Inflammatory macrophage (primary cell): Measurements from ENCODE around the gene ARHGAP8.
"Not testable (repeated sequence)": the region's sequence is repeated elsewhere in the genome, so short reads cannot be mapped to it uniquely, and the experiment has no call there.

Source experiments
- DNase-seq, 2 donors: peaks; one replicate each; pipeline ENCODE4 v3.0.0-alpha.2; 2020 to 2022

ARHGAP8 gene

GRCh38 chr22:44726439-44726838, 25.9 kb upstream of the ARHGAP8 start:
- DNase-seq, result no peak

DNA sequence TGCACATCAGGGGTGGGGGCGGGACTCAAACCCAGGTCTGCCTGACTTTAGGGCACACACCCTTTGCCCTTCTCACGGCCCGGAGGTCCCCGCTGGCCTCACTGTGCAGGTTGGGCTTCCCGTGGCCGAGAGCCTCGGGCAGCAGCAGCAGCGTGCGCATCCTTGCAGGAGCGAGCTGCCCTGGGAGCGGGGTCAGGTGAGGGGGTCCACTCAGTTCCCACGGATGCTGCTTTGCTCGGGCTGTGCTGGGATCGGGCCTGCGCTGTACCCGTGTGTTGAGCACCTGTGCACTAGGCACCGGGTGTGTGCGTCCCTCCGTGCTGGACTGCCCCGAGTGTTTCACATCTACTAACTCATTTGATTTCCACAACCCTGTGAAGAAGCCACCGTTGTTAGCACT, 25.2 kb upstream of the ARHGAP8 start:
- no peak for DNase-seq

- DNase-seq, result no peak
Observed at GRCh38 chr22:44727709-44728108, 24.7 kb upstream of the ARHGAP8 start.

DNA sequence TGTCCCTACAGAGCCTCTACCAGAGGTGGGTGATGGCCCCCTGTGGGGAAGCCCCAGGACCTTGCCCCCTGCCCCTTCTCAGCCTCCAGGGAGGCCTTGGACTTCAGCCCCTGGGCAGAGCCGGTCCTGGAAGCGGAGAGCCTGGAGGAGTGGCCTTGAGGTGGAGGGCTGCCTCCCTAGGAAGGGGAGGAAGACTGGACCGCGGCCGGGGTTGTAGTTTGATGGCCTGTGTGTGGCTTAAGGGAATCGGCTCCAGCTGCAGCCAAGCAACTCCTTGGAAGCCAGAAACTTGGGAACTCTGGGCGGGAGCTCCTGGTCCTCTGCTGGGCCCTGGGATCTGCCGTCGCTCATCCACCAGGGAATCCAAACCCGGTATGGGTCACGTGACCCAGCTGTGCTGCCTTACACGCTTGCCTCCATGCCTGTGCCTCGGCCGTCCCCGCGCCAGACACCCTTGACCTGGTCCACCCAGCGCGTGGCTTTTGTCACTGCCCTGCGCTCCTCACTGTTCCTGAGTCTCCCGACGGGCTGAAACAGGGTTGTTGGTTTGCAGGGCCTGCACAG, 23.5 kb upstream of the ARHGAP8 start:
- no peak for DNase-seq

- peak; percentile 67 to 78 for DNase-seq
Observed at GRCh38 chr22:44729391-44730021, 22.9 kb upstream of the ARHGAP8 start.

DNA sequence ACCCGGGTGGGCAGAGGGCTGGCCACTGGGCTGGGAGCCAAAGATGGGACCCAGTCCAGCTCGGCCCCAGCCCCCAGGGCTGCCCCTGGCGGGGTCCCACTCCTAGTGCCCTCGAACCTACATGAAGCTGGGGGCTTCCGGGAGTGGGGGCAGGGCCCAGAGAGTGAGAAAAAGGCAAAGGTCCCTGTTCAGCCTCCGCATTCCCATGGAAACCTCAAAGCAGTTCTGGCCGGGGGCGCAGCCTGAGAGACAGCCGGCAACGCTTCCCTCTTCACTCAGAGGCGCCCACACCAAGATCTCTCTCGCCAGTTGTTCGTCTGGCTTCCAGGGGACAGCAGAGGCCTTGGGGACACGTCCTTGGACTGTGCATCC, 22.4 kb upstream of the ARHGAP8 start:
- peak; percentile 12 to 30 for DNase-seq

DNA sequence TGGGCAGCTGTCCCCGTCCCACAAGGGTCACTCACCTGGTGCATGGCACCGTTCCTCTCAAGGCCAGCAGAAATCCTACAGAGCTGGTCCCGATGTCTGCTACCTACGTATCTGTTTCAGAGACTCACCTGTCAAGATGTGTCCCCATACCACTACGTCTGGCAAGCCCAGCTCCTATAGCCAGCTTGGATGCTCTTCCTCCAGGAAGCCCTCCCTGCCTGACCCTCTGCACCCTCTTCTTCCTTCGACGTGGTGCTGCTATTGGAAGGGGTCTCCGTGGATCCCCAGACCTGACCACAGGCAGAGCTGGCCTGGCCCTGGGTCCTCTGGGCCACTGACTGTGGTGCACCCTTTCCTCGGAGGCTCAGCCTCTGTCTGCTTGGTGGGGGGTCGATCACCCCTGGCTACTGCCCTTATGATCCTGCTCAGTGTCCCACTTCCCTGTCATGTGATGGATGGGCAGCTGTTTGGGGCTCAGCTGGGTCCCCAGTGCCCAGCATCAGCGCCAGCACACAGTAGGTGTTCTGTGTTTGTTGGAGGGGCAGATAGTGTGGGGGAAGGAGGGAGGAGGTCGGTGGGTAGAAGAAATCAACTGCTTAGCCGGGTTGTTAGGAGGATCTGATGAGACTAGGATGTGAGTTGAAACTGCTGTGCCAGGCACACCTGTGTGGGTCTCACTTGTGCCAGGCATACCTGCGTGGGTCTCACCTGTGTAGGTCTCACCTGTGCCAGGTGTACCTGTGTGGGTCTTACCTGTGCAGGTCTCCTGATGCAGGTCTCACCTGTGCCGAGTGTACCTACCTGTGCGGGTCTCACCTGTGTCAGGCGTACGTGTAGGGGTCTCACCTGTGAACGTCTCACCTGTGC, 21.7 kb upstream of the ARHGAP8 start:
- peak; percentile 12 to 13 for DNase-seq

DNA sequence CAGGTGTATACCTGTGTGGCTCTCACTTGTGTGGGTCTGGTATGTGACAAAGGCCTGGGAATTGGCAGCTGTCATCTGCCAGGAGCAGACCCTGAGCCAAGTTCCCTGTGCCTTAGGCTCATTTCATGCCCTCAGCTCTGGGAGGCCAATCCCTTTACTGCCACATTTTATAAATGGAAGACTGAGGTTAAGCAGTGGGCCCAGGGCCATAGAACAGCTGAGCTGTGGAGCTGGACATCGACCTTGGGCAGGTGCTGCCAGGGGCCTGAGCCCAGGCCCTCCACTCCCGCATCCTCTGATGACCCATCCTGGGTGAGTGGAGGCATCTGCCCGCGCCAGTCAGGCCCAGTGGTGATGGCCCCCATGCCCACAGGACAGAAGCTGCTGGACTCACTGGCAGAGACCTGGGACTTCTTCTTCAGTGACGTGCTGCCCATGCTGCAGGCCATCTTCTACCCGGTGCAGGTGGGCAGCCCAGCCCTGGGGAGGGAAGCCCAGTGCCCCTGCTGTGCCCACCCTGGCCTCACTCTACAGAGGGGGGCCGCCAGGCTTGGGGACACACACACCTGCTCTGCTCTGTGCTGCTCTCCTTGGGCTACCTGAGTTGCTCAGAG, 20.9 kb upstream of the ARHGAP8 start:
- no peak for DNase-seq

DNA sequence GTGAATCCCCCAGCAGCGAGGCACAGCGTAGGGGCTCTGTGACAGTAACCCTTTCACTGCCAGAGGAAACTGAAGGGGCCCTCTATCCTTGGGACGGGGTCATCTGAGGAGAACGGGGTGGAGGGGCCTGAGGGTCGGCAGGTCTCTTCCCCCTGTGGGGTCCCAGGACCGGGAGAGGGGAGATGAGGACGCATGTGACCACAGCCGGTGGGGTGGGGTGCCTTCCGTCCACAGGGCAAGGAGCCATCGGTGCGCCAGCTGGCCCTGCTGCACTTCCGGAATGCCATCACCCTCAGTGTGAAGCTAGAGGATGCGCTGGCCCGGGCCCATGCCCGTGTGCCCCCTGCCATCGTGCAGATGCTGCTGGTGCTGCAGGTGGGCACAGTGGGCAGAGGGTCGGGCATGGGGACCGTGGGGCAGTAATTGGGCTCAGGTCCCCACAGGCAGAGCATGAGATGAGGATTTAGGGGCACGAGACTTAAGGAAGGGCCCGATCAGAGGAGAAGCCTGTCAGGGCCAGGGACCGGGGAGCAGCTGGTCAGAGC, 20.3 kb upstream of the ARHGAP8 start:
- no peak for DNase-seq

GRCh38 chr22:44732661-44733060, 19.7 kb upstream of the ARHGAP8 start:
- DNase-seq, result no peak

DNA sequence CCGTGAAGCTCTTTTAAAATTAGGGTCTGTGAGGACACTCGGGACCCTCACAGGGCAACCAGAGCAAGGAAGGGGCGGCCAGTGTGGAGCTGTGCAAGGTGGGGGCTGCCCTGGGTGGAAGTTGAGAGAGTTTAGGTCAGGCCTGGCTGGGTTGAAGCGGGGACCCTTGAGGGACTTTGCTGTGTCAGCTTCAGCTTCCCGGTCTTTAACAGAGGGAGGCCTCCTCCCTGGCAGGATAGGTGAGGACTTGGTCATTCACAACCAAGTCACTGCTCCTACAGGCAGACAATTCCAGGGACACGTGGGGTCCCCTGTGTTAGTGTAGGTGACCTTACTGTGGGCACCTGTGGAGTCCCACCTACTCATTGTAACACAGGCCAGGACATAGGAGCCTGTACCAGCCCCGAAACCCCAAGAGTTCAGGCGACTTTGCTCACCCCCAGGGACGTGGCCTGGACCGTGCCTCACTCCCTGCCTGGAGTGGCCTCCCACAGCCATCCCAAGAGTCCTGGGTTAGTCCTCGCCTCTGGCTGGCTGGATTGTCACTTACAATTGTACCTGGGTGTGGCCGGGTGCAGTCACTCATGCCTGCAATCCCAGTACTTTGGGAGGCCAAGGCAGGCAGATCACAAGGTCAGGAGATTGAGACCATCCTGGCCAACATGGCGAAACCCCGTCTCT, 18.8 kb upstream of the ARHGAP8 start:
- DNase-seq, result no peak

DNA sequence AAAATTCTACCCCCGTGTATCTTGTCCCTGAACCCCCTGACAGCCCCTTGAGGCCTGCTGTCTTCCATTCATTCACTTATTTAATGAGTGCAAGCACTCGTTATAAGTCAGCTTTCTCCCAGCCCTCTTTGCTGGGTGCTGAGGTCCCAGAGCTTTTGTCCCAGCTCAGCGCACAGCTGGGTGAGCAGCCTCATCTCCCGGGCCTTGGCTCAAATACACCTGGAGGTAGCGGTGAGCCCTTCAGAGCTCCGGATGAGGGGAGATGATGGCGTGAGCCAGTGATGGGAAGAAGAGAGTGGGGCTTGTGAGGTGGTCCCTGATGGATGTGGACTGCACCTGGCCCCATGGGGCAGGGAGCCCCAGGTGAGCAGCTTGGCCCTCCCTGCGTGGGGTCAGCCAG, 18.1 kb upstream of the ARHGAP8 start:
- DNase-seq, result no peak

DNA sequence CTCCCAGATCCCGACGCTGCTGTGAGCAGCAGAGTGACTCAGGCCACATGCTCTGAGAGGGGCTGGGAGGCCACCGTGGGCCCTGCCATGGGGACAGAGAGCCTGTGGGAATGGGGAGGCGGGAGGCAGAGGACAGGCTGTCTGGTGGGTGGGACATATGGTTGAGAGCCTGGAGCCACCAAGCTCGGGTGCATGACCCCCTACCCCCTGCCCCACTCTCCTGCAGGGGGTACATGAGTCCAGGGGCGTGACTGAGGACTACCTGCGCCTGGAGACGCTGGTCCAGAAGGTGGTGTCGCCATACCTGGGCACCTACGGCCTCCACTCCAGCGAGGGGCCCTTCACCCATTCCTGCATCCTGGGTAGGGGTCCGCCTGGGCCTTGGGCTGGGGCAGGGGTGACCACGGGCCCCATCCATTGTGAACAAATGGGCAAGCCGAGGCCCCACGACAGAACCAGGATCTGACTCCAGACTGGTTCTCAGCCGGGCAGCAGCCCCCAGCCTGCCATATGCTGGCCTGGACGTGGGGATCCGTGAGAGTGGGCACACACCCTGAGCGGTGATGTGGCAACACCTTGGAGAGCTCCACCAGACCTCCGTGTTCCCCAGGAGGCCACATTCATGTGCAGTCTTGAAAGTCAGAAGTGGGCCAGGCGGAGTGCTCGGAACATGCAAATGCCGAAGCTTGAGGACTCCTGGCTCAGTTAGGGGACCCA, 17.4 kb upstream of the ARHGAP8 start:
- DNase-seq, result no peak

DNA sequence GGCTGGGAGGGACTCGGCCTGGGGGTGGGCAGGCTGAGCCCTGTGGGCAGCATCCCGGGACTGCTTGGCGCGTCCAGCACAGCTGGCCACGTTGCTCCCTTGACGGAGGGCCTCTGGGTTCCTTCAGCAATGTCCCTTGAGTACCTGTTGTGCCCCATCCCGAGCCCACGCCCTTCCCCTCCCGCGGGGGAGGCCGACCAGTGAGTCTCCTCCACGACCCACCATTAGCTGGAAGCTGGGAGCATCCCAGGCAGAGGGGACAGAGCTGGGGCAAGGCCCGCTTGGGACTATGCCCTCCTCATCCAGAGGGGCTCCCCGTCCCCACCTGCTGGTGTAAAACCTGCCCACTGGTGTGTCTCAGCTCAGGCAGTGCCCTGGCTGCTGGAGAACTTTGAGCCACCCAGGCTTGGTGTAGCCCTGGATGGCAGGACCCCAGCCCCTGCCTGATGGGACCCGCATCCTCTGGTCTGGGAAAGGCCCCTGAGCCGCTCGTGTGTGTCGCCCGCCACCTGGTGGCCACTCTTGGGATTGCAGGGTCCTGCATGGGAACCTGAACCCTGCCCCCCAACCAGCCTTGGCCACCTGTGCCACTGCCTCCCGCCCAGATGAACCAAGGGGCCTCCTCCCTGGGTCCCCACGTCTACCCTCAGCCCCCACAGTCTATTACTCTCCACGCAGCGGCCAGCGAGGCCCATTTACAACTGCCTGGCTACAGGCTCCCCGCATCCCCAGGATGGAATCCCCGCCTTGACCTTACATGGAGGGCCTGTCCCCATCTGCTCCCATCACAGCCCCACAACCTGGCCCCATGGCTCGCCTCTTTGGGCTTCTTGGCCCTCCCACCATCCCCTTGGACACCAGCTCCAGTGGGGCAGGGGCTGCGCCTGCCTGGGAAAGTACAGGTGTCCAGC, 16.6 kb upstream of the ARHGAP8 start:
- DNase-seq, result peak; percentile 39 to 58

GRCh38 chr22:44736581-44737405, 15.6 kb upstream of the ARHGAP8 start:
- no peak for DNase-seq

DNA sequence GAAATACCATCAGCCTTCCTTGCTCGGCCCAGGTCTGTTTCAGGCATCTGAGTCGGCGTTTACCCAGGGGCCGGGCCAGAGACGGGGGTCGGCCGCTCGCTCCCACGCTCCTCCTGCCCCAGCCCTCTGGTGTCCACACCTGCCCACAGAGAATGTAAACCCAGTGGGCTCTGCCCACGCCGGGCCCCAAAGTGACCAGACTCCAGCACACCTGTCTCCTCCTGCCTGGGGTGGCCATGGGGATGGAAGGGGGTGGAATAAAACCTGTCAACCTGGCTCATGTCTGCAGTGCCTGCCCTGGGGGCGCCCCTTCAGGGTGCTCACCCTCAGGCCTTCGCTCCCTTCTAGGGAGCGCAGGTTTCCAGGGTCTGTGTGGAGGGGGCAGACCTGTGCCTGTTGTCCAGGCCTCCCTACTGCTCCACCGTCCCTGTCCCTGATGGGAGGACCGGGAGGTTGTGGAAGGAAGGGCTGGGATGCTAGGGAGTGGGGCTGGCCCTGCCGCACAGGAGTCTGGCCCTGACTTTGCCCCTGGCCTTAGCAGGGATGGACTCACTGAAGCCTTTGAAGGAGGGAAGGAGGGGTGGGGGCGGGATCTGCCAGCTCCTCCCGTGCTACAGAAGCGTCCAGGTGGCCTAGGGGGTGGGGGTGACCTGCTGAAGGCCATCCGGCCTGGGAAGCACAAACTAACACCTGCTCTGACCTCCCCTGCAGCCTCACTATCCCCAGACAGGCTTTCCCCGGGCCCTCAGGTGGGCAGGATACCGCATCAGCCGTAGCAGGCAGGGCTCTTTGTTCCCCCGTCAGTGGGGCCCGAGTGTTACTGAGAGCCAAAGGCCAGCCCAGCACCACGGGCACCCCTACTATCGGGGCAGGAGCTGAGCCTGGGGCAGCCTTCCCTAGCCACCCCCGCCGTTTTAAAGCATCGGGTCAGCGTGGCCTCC, 14.7 kb upstream of the ARHGAP8 start:
- DNase-seq, result no peak

- no peak for DNase-seq
Observed at GRCh38 chr22:44738347-44738715, 14.0 kb upstream of the ARHGAP8 start.

GRCh38 chr22:44739024-44739423, 13.4 kb upstream of the ARHGAP8 start:
- DNase-seq, result no peak

DNA sequence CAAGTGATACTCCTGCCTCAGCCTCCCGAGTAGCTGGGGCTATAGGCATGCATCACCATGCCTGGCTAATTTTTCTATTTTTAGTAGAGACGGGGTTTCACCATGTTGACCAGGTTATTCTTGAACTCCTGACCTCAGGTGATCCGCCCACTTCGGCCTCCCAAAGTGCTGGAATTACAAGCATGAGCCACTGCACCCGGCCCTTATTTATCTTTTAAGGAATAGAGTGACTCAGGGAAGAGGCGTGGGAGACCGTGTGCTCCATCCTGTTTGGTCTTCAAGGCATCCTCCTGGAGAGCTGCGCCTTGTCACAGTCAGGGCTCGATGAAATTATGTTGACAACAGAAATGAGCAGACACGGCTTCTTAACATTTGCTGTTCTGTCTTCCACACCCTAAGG, 12.7 kb upstream of the ARHGAP8 start:
- DNase-seq, result not testable (repeated sequence)
